Tibial nerve (tissue), 3 donors: Measurements from ENCODE around the gene RSRC1.

Experiments used
- POLR2A ChIP-seq, 2 donors: fragments of 450-650 bp; IDR thresholded peaks; one replicate each; pipeline ENCODE4 v1.6.1; 2017; ENCODE audit warnings: antibody characterized with exemption in 2 of 2, mild to moderate bottlenecking in 2 of 2, moderate library complexity in 2 of 2
- TF ChIP-seq, protein P1 (sequence below), 5 experiments: fragments of 200-600 bp in 3 of 5; fragments of 450-650 bp in 2 of 5; sonication (generic) in 3 of 5; IDR thresholded peaks; one replicate each; pipeline ENCODE4 v1.5.1; 2016 to 2019; ENCODE audit warnings: antibody characterized with exemption in 5 of 5, mild to moderate bottlenecking in 3 of 5, moderate library complexity in 2 of 5

DNA sequence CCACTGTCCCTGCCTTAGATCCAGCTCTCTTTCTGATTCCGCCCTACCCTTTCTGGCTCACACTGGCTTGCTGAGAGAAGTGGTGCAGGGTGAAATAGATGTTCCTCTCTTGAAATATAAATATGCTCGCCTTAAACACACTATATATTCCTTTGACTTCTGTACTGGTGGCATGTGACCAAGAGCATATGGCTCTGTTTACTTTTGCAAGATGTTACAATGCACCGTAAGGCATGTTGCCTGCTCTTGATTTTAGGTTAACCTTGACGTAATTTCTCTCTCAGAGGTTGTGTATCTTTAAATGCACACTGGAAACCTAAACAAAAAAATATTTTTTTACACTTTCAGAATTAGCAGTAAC is 749 bp downstream of the RSRC1 start:
- TF ChIP-seq, protein P1, sequence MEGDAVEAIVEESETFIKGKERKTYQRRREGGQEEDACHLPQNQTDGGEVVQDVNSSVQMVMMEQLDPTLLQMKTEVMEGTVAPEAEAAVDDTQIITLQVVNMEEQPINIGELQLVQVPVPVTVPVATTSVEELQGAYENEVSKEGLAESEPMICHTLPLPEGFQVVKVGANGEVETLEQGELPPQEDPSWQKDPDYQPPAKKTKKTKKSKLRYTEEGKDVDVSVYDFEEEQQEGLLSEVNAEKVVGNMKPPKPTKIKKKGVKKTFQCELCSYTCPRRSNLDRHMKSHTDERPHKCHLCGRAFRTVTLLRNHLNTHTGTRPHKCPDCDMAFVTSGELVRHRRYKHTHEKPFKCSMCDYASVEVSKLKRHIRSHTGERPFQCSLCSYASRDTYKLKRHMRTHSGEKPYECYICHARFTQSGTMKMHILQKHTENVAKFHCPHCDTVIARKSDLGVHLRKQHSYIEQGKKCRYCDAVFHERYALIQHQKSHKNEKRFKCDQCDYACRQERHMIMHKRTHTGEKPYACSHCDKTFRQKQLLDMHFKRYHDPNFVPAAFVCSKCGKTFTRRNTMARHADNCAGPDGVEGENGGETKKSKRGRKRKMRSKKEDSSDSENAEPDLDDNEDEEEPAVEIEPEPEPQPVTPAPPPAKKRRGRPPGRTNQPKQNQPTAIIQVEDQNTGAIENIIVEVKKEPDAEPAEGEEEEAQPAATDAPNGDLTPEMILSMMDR (IDR thresholded peaks at IDR 0.05), result no peak
- TF ChIP-seq POLR2A (IDR thresholded peaks at IDR 0.05), result no peak
